OCI-LY1 (cell line): ENCODE results near the gene PKMYT1.

Experiments
- CTCF ChIP-seq: fragments of 200-600 bp; sonication (generic), shearing (Covaris generic); IDR thresholded peaks from 2 replicates; pipeline ENCODE4 v1.5.1; 2017; ENCODE audit warnings: mild to moderate bottlenecking, antibody characterized with exemption, low read length, moderate library complexity, mixed read lengths
- EZH2 ChIP-seq: fragments of 200-600 bp; sonication (generic), shearing (Covaris generic); IDR thresholded peaks from 2 replicates; pipeline ENCODE4 v1.8.0; 2017; ENCODE audit warnings: borderline replicate concordance, mixed run types, mild to moderate bottlenecking, antibody characterized with exemption, low read length, moderate library complexity, mixed read lengths

- TF ChIP-seq CTCF, result no peak
- TF ChIP-seq EZH2, result no peak
Observed at GRCh38 chr16:2976673-2977072, 3.6 kb downstream of the PKMYT1 start.
